Nephron (organoid): Measurements from ENCODE around the gene SLC9A4.

Experiments used
- H3K27ac Mint-ChIP-seq, 3 experiments: 2 replicates each; pipeline ENCODE4 v1.8.0; 2020; ENCODE audit warnings: mixed read lengths in 3 of 3, mild to moderate bottlenecking in 2 of 3, moderate library complexity in 1 of 3
- H3K27me3 Mint-ChIP-seq: 2 replicates; pipeline ENCODE4 v1.8.0; 2021; ENCODE audit warnings: low read depth, mild to moderate bottlenecking, moderate library complexity, mixed read lengths
- H3K36me3 Mint-ChIP-seq: 2 replicates; pipeline ENCODE4 v1.8.0; 2020; ENCODE audit warnings: low read depth, mixed read lengths
- H3K4me1 Mint-ChIP-seq: 2 replicates; pipeline ENCODE4 v1.8.0; 2020; ENCODE audit warnings: mixed read lengths
- H3K4me3 Mint-ChIP-seq, 3 experiments: 2 replicates each; pipeline ENCODE4 v1.8.0; 2020; ENCODE audit warnings: mild to moderate bottlenecking in 3 of 3, mixed read lengths in 3 of 3, moderate library complexity in 2 of 3
- H3K9me3 Mint-ChIP-seq: 2 replicates; pipeline ENCODE4 v1.8.0; 2020; ENCODE audit warnings: mixed read lengths
- CTCF ChIP-seq, 3 experiments: fragments of 200-600 bp; sonication (generic); IDR thresholded peaks; one replicate each; pipeline ENCODE4 v1.5.0; 2021; ENCODE audit warnings: antibody characterized with exemption in 3 of 3; ENCODE audit not compliant: unreplicated experiment in 3 of 3

The SLC9A4 gene

GRCh38 chr2:102498414-102498813, 25.4 kb downstream of the SLC9A4 start:
- Mint-ChIP-seq H3K36me3 (no peaks in the 10 kb centered on the region), H3K4me1 (no peaks in the 10 kb centered on the region), H3K9me3 (peaks cover 8% of the 10 kb centered on the region), H3K27ac (no peak overlapping the region), H3K4me3 (no peak overlapping the region), H3K27me3 (no peaks in the 10 kb centered on the region)
- no peak for TF ChIP-seq CTCF (IDR thresholded peaks at IDR 0.05; ENCODE audit: unreplicated experiment in 3 of 3)

GRCh38 chr2:102499558-102499957, 26.5 kb downstream of the SLC9A4 start:
- Mint-ChIP-seq H3K4me1 (no peaks in the 10 kb centered on the region), H3K36me3 (no peaks in the 10 kb centered on the region), H3K4me3 (no peak overlapping the region), H3K9me3 (peaks cover 3% of the 10 kb centered on the region), H3K27ac (no peak overlapping the region), H3K27me3 (peaks cover 7% of the 10 kb centered on the region)
- no peak for TF ChIP-seq CTCF (IDR thresholded peaks at IDR 0.05; ENCODE audit: unreplicated experiment in 3 of 3)

- Mint-ChIP-seq H3K4me1 (no peaks in the 10 kb centered on the region), H3K9me3 (no peaks in the 10 kb centered on the region)
- no peak for TF ChIP-seq CTCF (IDR thresholded peaks at IDR 0.05; ENCODE audit: unreplicated experiment in 3 of 3)
These were observed 29.6 kb downstream of the SLC9A4 start for GRCh38 chr2:102502576-102502975.

GRCh38 chr2:102504833-102505232, 31.8 kb downstream of the SLC9A4 start:
- no peaks in the 10 kb centered on the region for H3K36me3 Mint-ChIP-seq
- H3K27me3 Mint-ChIP-seq, result peaks cover 12% of the 10 kb centered on the region
- H3K4me3 Mint-ChIP-seq, result no peak overlapping the region
- no peaks in the 10 kb centered on the region for H3K9me3 Mint-ChIP-seq
- H3K27ac Mint-ChIP-seq, result no peak overlapping the region
- H3K4me1 Mint-ChIP-seq, result no peaks in the 10 kb centered on the region
- no peak for TF ChIP-seq CTCF (IDR thresholded peaks at IDR 0.05; ENCODE audit: unreplicated experiment in 3 of 3)

More at GRCh38 chr2:102502576-102502975, 29.6 kb downstream of the SLC9A4 start:
- Mint-ChIP-seq H3K36me3 (no peaks in the 10 kb centered on the region), H3K4me3 (no peak overlapping the region), H3K27me3 (peaks cover 12% of the 10 kb centered on the region), H3K27ac (no peak overlapping the region)

- H3K27ac Mint-ChIP-seq, result no peak overlapping the region
- no peaks in the 10 kb centered on the region for H3K4me1 Mint-ChIP-seq
- H3K36me3 Mint-ChIP-seq, result no peaks in the 10 kb centered on the region
- H3K27me3 Mint-ChIP-seq, result peaks cover 12% of the 10 kb centered on the region
- H3K4me3 Mint-ChIP-seq, result no peak overlapping the region
- H3K9me3 Mint-ChIP-seq, result no peaks in the 10 kb centered on the region
- no peak for TF ChIP-seq CTCF (IDR thresholded peaks at IDR 0.05; ENCODE audit: unreplicated experiment in 3 of 3)
These were observed 32.3 kb downstream of the SLC9A4 start for GRCh38 chr2:102505290-102505689.

- H3K9me3 Mint-ChIP-seq, result no peaks in the 10 kb centered on the region
- peaks cover 12% of the 10 kb centered on the region for H3K27me3 Mint-ChIP-seq
- no peak for TF ChIP-seq CTCF (IDR thresholded peaks at IDR 0.05; ENCODE audit: unreplicated experiment in 3 of 3)
- H3K27ac Mint-ChIP-seq, result no peak overlapping the region
- no peaks in the 10 kb centered on the region for H3K4me1 Mint-ChIP-seq
- no peak overlapping the region for H3K4me3 Mint-ChIP-seq
- no peaks in the 10 kb centered on the region for H3K36me3 Mint-ChIP-seq
These were observed 33.7 kb downstream of the SLC9A4 start for GRCh38 chr2:102506743-102507142.
